ENCODE data around the gene TOX2. TPM values are rescaled to one million over a fixed set of nuclear protein-coding genes. Genes with fewer than 3 reads are reported as not detected.

The TOX2 gene
- total RNA-seq, 6 experiments from 2014 or later, result 1.5 to 5.0 (median 2.2) TPM

DNA sequence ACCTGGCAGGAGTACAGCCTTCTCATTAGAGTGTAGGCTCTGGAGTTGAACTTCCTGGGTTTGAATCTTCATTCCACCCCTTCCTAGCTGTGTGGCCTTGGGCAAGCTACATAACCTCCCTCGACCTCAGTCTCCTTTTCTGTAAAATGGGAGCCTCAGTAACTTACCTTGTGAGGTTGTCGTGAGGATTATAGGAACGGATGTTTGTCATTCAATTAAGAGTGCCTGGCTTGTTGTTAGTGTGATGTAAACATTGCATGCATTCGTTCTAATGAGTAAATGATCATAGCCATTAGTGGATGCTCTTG is 45.2 kb downstream of the TOX2 start:
- WGBS (ENCODE audit: insufficient coverage, low coverage, low lambda C conversion rate, missing lambda C conversion rate), result 53% methylated on average over 4 of the region's 4 CpGs
- ATAC-seq (no peak), DNase-seq (no peak)
- H3K27ac ChIP-seq, result peak overlapping the region in 2 of 3 donors; percentile 1 to 68
- no peaks in the 10 kb centered on the region for H3K27me3 ChIP-seq
- no peak for TF ChIP-seq POLR2A (IDR thresholded peaks at IDR 0.05)
- TF ChIP-seq, protein P1, sequence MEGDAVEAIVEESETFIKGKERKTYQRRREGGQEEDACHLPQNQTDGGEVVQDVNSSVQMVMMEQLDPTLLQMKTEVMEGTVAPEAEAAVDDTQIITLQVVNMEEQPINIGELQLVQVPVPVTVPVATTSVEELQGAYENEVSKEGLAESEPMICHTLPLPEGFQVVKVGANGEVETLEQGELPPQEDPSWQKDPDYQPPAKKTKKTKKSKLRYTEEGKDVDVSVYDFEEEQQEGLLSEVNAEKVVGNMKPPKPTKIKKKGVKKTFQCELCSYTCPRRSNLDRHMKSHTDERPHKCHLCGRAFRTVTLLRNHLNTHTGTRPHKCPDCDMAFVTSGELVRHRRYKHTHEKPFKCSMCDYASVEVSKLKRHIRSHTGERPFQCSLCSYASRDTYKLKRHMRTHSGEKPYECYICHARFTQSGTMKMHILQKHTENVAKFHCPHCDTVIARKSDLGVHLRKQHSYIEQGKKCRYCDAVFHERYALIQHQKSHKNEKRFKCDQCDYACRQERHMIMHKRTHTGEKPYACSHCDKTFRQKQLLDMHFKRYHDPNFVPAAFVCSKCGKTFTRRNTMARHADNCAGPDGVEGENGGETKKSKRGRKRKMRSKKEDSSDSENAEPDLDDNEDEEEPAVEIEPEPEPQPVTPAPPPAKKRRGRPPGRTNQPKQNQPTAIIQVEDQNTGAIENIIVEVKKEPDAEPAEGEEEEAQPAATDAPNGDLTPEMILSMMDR (IDR thresholded peaks at IDR 0.05), result no peak
- no peaks in the 10 kb centered on the region for H3K9me3 ChIP-seq
- peaks cover 0 to 65% (median 24%) of the 10 kb centered on the region in 4 donors for H3K4me1 ChIP-seq
- peak overlapping the region in 1 of 3 donors; percentile 13 for H3K4me3 ChIP-seq
- intact Hi-C loops (cut with DNase I), result no loop called here
- H3K36me3 ChIP-seq, result no peaks in the 10 kb centered on the region

DNA sequence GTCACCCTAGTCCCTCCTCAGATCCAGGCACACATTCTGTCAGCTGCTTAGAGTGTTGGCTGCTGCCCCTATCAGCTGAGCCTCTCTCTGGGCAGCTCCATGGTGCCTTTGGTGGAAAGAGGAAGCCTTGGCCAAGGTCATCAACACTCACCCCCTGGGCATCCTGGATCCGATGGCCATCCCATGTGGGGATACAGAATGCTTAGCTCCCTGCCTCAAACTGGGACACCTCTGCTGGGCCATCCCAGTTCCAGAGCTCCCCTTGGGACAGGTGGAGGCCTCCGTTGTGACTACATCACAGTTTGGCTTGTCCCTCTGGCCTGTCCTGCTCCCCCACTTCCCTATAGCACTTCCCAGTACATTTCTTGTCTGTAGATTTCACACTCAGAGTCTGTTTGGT is 45.6 kb downstream of the TOX2 start:
- no peak overlapping the region for H3K4me3 ChIP-seq
- WGBS (ENCODE audit: insufficient coverage, low coverage, low lambda C conversion rate, missing lambda C conversion rate), result no CpG with 5 or more reads among the region's 2 CpGs
- peaks cover 0 to 61% (median 24%) of the 10 kb centered on the region in 4 donors for H3K4me1 ChIP-seq
- H3K9me3 ChIP-seq, result no peaks in the 10 kb centered on the region
- no peak for TF ChIP-seq POLR2A (IDR thresholded peaks at IDR 0.05)
- TF ChIP-seq, protein P1 (IDR thresholded peaks at IDR 0.05), result no peak
- intact Hi-C loops (cut with DNase I), result no loop called here
- no peak for ATAC-seq
- no peak for DNase-seq
- no peak overlapping the region for H3K27ac ChIP-seq
- no peaks in the 10 kb centered on the region for H3K27me3 ChIP-seq
- H3K36me3 ChIP-seq, result no peaks in the 10 kb centered on the region

DNA sequence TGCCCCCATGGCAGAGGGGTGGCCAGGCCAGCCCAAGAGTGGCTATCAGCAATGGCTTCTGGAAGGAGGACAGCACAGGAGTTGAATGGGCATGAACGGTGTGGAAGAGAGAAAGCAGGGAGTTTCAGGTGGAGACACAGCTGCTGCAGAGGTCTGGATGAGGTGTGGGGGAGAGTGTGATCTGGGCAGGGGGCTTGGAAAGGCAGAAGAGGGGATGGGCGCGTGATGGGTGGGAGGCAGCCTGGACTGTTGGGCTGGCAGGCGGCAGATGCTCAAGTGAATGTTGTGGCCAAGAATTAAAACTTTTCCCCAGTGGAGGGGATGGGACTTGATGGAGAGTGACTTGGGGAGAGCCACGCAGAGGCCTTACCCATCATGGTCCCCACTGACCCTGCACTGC is 46.5 kb downstream of the TOX2 start:
- WGBS (ENCODE audit: insufficient coverage, low coverage, low lambda C conversion rate, missing lambda C conversion rate), result 97% methylated on average over 4 of the region's 5 CpGs
- TF ChIP-seq, protein P1 (IDR thresholded peaks at IDR 0.05), result no peak
- no peak for TF ChIP-seq POLR2A (IDR thresholded peaks at IDR 0.05)
- intact Hi-C loops (cut with DNase I), result no loop called here
- Histone ChIP-seq H3K9me3 (no peaks in the 10 kb centered on the region), H3K4me1 (peaks cover 0 to 53% (median 24%) of the 10 kb centered on the region in 4 donors), H3K27me3 (no peaks in the 10 kb centered on the region), H3K27ac (no peak overlapping the region), H3K4me3 (no peak overlapping the region), H3K36me3 (no peaks in the 10 kb centered on the region)
- ATAC-seq (no peak), DNase-seq (no peak)

DNA sequence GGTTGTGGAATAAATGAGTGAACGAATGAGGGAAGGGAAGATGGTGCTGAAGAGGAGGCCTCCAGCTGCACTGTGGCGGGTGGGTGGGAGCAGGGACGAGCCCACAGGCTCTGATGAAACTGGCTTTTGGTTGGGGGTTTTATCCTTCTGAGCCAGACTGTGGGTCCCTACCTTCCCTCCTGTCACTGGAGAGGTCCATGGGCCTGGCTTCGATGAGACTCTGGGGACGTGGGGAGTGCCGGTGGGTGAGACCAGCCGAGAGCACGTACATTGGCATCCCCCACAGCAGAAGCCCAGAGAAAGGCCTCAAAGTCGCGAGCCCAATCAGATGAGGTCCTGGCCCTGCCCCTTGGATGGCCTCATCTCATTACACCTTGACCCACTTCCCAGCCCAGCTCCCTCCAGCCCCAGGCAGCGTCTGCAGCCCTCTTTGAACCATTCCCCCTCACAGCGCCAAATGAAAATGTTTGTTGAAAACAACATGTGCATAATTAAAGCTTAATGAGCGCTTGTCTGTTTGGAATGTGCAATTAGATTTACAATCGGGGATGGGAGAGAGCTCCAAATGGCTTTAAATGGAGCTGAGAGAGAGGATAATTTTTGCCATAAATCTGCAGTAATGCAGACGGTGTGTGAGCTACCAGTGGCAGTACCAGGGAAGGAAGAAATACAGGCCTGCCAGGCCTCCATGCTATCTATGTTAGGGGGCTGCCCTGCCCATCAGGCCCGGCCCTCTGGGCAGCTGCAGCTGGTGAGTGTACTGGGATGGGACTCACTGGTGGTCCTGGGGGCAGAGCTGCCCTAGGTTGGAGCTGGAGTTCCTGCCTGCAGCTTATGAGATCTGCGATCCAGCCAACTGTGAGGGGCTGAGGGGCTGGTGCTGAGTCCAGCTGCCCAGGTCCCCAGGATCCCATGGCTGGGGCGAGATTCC is 47.2 kb downstream of the TOX2 start:
- Histone ChIP-seq H3K4me1 (peaks cover 0 to 51% (median 23%) of the 10 kb centered on the region in 4 donors), H3K36me3 (no peaks in the 10 kb centered on the region), H3K27me3 (no peaks in the 10 kb centered on the region), H3K9me3 (no peaks in the 10 kb centered on the region), H3K27ac (no peak overlapping the region), H3K4me3 (no peak overlapping the region)
- no peak for TF ChIP-seq POLR2A (IDR thresholded peaks at IDR 0.05)
- TF ChIP-seq, protein P1 (IDR thresholded peaks at IDR 0.05), result no peak
- intact Hi-C loops (cut with DNase I), result no loop called here
- no peak for ATAC-seq
- DNase-seq, result no peak
- 81% methylated on average over 5 of the region's 18 CpGs for WGBS (ENCODE audit: insufficient coverage, low coverage, low lambda C conversion rate, missing lambda C conversion rate)
